K562 (cell line): ENCODE data around the gene PHACTR3. TPM values are rescaled to one million over a fixed set of nuclear protein-coding genes. Genes with fewer than 3 reads are reported as not detected.

Experiments
- ATAC-seq: fragments of 200-7000 bp; cut with Tn5 transposase; 3 replicates; pipeline ENCODE4 v1.9.1; 2020; ENCODE audit warnings: moderate library complexity
- BruUV-seq: library from RNA; stranded (reverse); fragments of 400-500 nt; replicated peaks from 2 replicates; lab custom pipeline; 2021; lab: Mats Ljungman, UMichigan
- CTCF ChIA-PET: fragments of 300-600 bp; formaldehyde crosslinking; extraction: SDS; loops from one replicate; lab custom pipeline; 2021; ENCODE audit warnings: low intra/inter-chr PET ratio; lab: Yijun Ruan, JAX
- POLR2A ChIA-PET: fragments of 300-600, 350-650 bp; sonication (Branson Sonifier 250); formaldehyde crosslinking; extraction: SDS; loops from one replicate; lab custom pipeline; 2021; ENCODE audit warnings: antibody characterized with exemption, inconsistent platforms; lab: Yijun Ruan, JAX
- DNase-seq, 4 experiments: peaks; one replicate each; pipeline versions ENCODE4 v3.0.0 to v3.0.0-alpha.2; 2011 to 2018; ENCODE audit warnings: low spot score in 3 of 4, mixed read lengths in 3 of 4; ENCODE audit errors: extremely low read depth in 1 of 4
- FAIRE-seq: peaks from 2 replicates; lab custom pipeline; 2011; peaks lifted over from hg19 to GRCh38; lab: Jason Lieb, UNC
- H2AFZ ChIP-seq: 2 replicates; pipeline ENCODE4 v1.6.0; 2011; ENCODE audit warnings: low read depth, low read length, control low read depth, inconsistent platforms
- H3K27ac ChIP-seq: fragments of 200-600 bp; 3 replicates; pipeline ENCODE4 v1.8.0; 2011; ENCODE audit warnings: low read depth, mild to moderate bottlenecking, control low read depth, inconsistent platforms, low read length, moderate library complexity, mixed read lengths; ENCODE audit errors: extremely low read depth
- H3K27me3 ChIP-seq, 2 experiments: fragments of 300-600 bp in 1 of 2; 2 replicates in 1 of 2; 3 replicates in 1 of 2; pipeline versions ENCODE4 v1.6.0 to v1.8.0; 2011; ENCODE audit warnings: inconsistent platforms in 2 of 2, low read length in 2 of 2, mild to moderate bottlenecking in 1 of 2, mixed read lengths in 1 of 2, moderate library complexity in 1 of 2; ENCODE audit not compliant: control insufficient read depth in 2 of 2, insufficient read depth in 2 of 2
- H3K36me3 ChIP-seq: fragments of 300-600 bp; 3 replicates; pipeline ENCODE4 v1.8.0; 2011; ENCODE audit warnings: mild to moderate bottlenecking, low read length, inconsistent platforms; ENCODE audit not compliant: control insufficient read depth, insufficient read depth
- H3K4me1 ChIP-seq, 2 experiments: fragments of 200-600 bp in 1 of 2; replicated peaks in 1 of 2; 2 replicates in 1 of 2; 3 replicates in 1 of 2; pipeline versions ENCODE4 v1.5.1 to v1.8.0; 2011; ENCODE audit warnings: inconsistent platforms in 2 of 2, low read length in 2 of 2, mild to moderate bottlenecking in 1 of 2, mixed read lengths in 1 of 2, moderate library complexity in 1 of 2; ENCODE audit not compliant: control insufficient read depth in 2 of 2, insufficient read depth in 2 of 2
- H3K4me2 ChIP-seq: 2 replicates; pipeline ENCODE4 v1.6.1; 2011; ENCODE audit warnings: low read length, control low read depth, inconsistent platforms, mixed read lengths; ENCODE audit not compliant: insufficient read depth
- H3K4me3 ChIP-seq: fragments of 200-600 bp; sonication (generic), shearing (Covaris generic); 2 replicates; pipeline ENCODE4 v1.5.1; 2016; ENCODE audit warnings: control low read depth, inconsistent platforms
- H3K79me2 ChIP-seq: fragments of 200-600 bp; 3 replicates; pipeline ENCODE4 v1.8.0; 2011; ENCODE audit warnings: low read length, inconsistent platforms; ENCODE audit not compliant: control insufficient read depth, insufficient read depth
- H3K9ac ChIP-seq, 2 experiments: 2 replicates each; pipeline versions ENCODE4 v1.6.0 to v1.6.1; 2011; ENCODE audit warnings: low read depth in 2 of 2, low read length in 2 of 2, control low read depth in 1 of 2, inconsistent platforms in 1 of 2, mild to moderate bottlenecking in 1 of 2, mixed read lengths in 1 of 2; ENCODE audit not compliant: insufficient read depth in 1 of 2
- H3K9me1 ChIP-seq: one replicate; pipeline ENCODE4 v1.6.0; 2011; ENCODE audit warnings: inconsistent platforms, mild to moderate bottlenecking, low read length, moderate library complexity; ENCODE audit not compliant: control insufficient read depth, insufficient read depth
- H3K9me3 ChIP-seq: replicated peaks from 2 replicates; pipeline ENCODE4 v1.5.1; 2011; ENCODE audit warnings: low read depth, low read length, inconsistent platforms; ENCODE audit not compliant: control insufficient read depth, insufficient read depth
- H4K20me1 ChIP-seq: replicated peaks from 2 replicates; pipeline ENCODE4 v1.6.1; 2011; ENCODE audit warnings: low read length, inconsistent platforms, mixed read lengths; ENCODE audit not compliant: control insufficient read depth, insufficient read depth
- ARID2 ChIP-seq: fragments of 450-650 bp; IDR thresholded peaks from 2 replicates; pipeline ENCODE4 v1.6.1; 2017; ENCODE audit warnings: antibody characterized with exemption, mild to moderate bottlenecking
- CREB1 ChIP-seq, 2 experiments: sonication (generic) in 1 of 2; formaldehyde crosslinking in 1 of 2; IDR thresholded peaks; 2 replicates each; pipeline versions ENCODE4 v1.6.1 to v1.8.0; 2012 to 2022; ENCODE audit warnings: inconsistent platforms in 1 of 2, mild to moderate bottlenecking in 1 of 2, missing genetic modification reagents in 1 of 2, moderate library complexity in 1 of 2
- DEAF1 ChIP-seq: fragments of 450-650 bp; formaldehyde crosslinking; IDR thresholded peaks from 2 replicates; pipeline ENCODE4 v1.4.0; 2020; ENCODE audit warnings: mild to moderate bottlenecking, moderate library complexity
- FUS ChIP-seq: fragments of 200-400 bp; formaldehyde crosslinking; optimal IDR thresholded peaks from 2 replicates; pipeline ENCODE3; 2017; ENCODE audit warnings: low read depth, low read length
- XRCC4 ChIP-seq: IDR thresholded peaks from one replicate; pipeline ENCODE4 v1.6.1; 2011; ENCODE audit not compliant: insufficient read depth, insufficient read length; ENCODE audit errors: extremely low read depth
- ZFP36 ChIP-seq: fragments of 150-350 bp; IDR thresholded peaks from 2 replicates; pipeline ENCODE4 v1.6.1; 2018; ENCODE audit warnings: low read length, low read depth; ENCODE audit not compliant: partially characterized antibody
- ZNF12 ChIP-seq: sonication (generic); formaldehyde crosslinking; IDR thresholded peaks from 2 replicates; pipeline ENCODE4 v1.4.0; 2020; ENCODE audit warnings: mild to moderate bottlenecking, missing genetic modification reagents
- ZNF764 ChIP-seq: fragments of 250-450 bp; sonication (Bioruptor Pico); IDR thresholded peaks from 2 replicates; pipeline ENCODE4 v1.4.0; 2020; ENCODE audit warnings: low read depth, mild to moderate bottlenecking, moderate library complexity
- WGBS: fragments of 100-300 bp; shearing (Covaris generic); methylation state at CpG from one replicate; pipeline ENCODE4 v1.1.6; 2016; ENCODE audit warnings: low coverage, mixed read lengths; ENCODE audit not compliant: insufficient coverage; ENCODE audit errors: missing lambda C conversion rate; 5-methylcytosine and 5-hydroxymethylcytosine counted together
- in situ Hi-C: fragments of 300-500 bp; cut with MboI; formaldehyde crosslinking; loops from 4 replicates; pipeline ENCODE4 v1.15.0; 2018; ENCODE audit warnings: inconsistent platforms, mixed read lengths
- intact Hi-C: fragments of 100-400 bp; cut with micrococcal nuclease; formaldehyde crosslinking; loops from 2 replicates; pipeline ENCODE4 v1.14.2; 2022
- polyA plus RNA-seq, 8 experiments: library from polyadenylated mRNA; depleted of rRNA in 4 of 8; stranded (reverse) in 5 of 8; unstranded in 3 of 8; fragments of >200 nt; fragmentation: Nextera tagmentation in 2 of 8; fragmentation: Illumina TruSeq in 1 of 8; extraction: Ambion mirVana in 2 of 8; extraction: Trizol in 1 of 8; gene quantifications; 2 replicates each; pipeline versions ENCODE4 v1.2.1 to v1.2.3, GENCODE V29; 2011 to 2014; ENCODE audit warnings: inconsistent platforms in 1 of 8, missing spikeins in 1 of 8
- total RNA-seq, 7 experiments: library from RNA; depleted of rRNA in 6 of 7; stranded (reverse); fragments of >200 nt in 6 of 7; fragmentation: Illumina TruSeq in 2 of 7; extraction: Trizol in 2 of 7; gene quantifications; 2 replicates each; pipeline versions ENCODE4 v1.2.1 to v1.2.3, GENCODE V29; 2011 to 2021; ENCODE audit warnings: low replicate concordance in 1 of 7

PHACTR3 gene
- total and polyA plus RNA-seq, 9 of the 15 experiments (the other 6 are each of a cell fraction or from before 2014, with no cell fraction given), result not detected

DNA sequence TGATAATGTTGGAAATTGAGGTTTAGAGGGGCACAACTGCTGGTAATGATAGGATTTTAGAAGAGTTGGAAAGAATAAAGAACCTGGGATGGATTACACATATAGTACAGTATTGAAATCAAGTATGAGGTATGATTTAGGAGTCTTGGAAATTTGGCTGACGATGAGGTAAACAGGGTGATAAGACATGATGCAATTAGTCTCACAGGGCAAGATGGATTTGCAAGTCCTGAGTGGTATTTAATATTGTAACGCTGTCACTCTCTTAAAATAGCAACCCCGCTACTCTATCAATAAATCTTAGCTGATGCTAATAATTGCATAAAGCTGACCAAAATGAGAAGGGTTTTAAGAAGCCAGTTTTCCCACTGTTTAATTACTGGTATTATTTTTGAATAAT lies 258.7 kb downstream of the PHACTR3 start:
- no peak overlapping the region for H3K27ac ChIP-seq
- DNase-seq (no peak), FAIRE-seq (no peak), ATAC-seq (no peak)
- H3K9me1 ChIP-seq, result no peaks in the 10 kb centered on the region
- TF ChIP-seq ZFP36, result no peak
- H3K36me3 ChIP-seq, result no peaks in the 10 kb centered on the region
- H3K9me3 ChIP-seq, result no peaks in the 10 kb centered on the region
- H3K27me3 ChIP-seq, result no peaks in the 10 kb centered on the region
- H3K79me2 ChIP-seq, result no peaks in the 10 kb centered on the region
- H2AFZ ChIP-seq, result no peak overlapping the region
- in situ Hi-C loops, result no loop called here
- POLR2A ChIA-PET, result no interaction called here
- H3K4me2 ChIP-seq, result no peak overlapping the region
- intact Hi-C loops, result no loop called here
- no TSS peak for BruUV-seq
- no peaks in the 10 kb centered on the region for H3K4me1 ChIP-seq
- H4K20me1 ChIP-seq, result no peaks in the 10 kb centered on the region
- no peak overlapping the region for H3K4me3 ChIP-seq
- H3K9ac ChIP-seq, result no peak overlapping the region
- WGBS, result 2% methylated on average over 3 of the region's 3 CpGs
- CTCF ChIA-PET, result no interaction called here

DNA sequence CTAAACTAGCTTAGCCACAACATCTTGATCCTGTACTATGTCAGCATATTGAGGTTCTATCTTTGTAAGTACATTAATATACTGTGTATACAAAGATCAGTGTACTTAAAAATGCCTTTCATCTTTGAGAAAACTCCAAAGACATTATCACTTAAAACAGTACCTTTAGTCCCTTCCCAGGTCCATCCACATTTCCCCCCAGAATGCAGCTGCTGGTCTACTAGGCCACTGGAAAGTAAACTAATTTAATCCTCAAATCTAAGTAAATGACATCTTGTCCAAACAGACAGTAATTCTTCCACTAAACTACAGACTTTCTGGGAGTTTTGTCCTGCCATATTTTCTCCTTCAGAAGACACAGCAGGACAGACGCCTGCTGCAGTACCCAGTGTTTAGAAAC lies 260.4 kb downstream of the PHACTR3 start:
- H3K79me2 ChIP-seq, result no peaks in the 10 kb centered on the region
- CTCF ChIA-PET, result no interaction called here

More for the DNA sequence above, 260.4 kb downstream of the PHACTR3 start:
- H3K4me2 ChIP-seq, result no peak overlapping the region
- TF ChIP-seq CREB1 (IDR thresholded peaks at IDR 0.05), result no peak
- TF ChIP-seq CREB1 (CRISPR knock-in tag; IDR thresholded peaks at IDR 0.05), result no peak
- no peak for TF ChIP-seq ZNF12 (CRISPR knock-in tag)
- no peak for TF ChIP-seq FUS
- no peak for TF ChIP-seq XRCC4
- TF ChIP-seq ZNF764 (CRISPR knock-in tag), result no peak
- no peak for TF ChIP-seq ARID2
- no peak for TF ChIP-seq DEAF1 (CRISPR knock-in tag)
- H3K27ac ChIP-seq, result no peak overlapping the region
- H4K20me1 ChIP-seq, result no peaks in the 10 kb centered on the region
- ATAC-seq (no peak), DNase-seq (no peak), FAIRE-seq (peak; percentile 15)
- in situ Hi-C loops, result no loop called here
- no peak overlapping the region for H3K4me3 ChIP-seq
- POLR2A ChIA-PET, result interaction anchor here (0.7 kb wide), 1 partner anchor 90 kb away, joined by 3 read pairs; no protein-coding TSS in a partner anchor
- intact Hi-C loops, result no loop called here
- no peak overlapping the region for H3K9ac ChIP-seq
- H2AFZ ChIP-seq, result no peak overlapping the region
- no peaks in the 10 kb centered on the region for H3K9me3 ChIP-seq
- no TSS peak for BruUV-seq
- 0% methylated on average over 1 of the region's 1 CpG for WGBS
- no peaks in the 10 kb centered on the region for H3K9me1 ChIP-seq
- no peaks in the 10 kb centered on the region for H3K27me3 ChIP-seq
- no peaks in the 10 kb centered on the region for H3K4me1 ChIP-seq
- no peaks in the 10 kb centered on the region for H3K36me3 ChIP-seq
